NCI-H82 treated with DMSO at 0.1 percent for 48 hours (cell line): Measurements from ENCODE around the gene SIRT3.
"Not testable (repeated sequence)": the region's sequence is repeated elsewhere in the genome, so short reads cannot be mapped to it uniquely, and the experiment has no call there.

Experiments
- DNase-seq: peaks from one replicate; lab custom pipeline; 2025; ENCODE audit not compliant: unreplicated experiment; lab: John Stamatoyannopoulos, UW

Gene SIRT3

DNA sequence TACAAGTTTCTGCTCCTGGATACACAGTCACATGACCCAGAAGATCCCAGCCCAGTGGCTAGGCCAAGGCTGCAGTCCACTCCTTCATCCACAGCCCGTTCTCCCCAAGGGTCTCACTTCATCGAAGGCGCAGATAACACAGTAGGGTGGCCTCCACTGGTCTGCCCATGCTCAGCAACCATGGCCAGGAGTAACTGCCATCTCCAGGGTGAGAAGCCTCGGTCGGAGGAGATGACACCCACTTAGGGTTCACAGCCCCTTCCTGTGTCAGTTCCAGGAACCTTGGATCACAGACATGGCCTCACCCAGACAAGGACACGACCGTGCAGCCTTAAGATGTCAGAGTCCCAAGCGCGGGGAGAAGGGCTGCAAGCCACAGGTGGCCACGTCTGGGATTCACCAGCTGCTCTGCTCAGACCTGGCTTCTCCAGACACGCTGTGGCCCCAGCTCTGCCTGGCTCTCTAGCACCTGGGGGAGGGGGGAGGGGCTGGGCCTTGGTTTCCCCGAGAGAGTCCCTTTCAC, 31.5 kb downstream of the SIRT3 start:
- DNase-seq = no peak

DNA sequence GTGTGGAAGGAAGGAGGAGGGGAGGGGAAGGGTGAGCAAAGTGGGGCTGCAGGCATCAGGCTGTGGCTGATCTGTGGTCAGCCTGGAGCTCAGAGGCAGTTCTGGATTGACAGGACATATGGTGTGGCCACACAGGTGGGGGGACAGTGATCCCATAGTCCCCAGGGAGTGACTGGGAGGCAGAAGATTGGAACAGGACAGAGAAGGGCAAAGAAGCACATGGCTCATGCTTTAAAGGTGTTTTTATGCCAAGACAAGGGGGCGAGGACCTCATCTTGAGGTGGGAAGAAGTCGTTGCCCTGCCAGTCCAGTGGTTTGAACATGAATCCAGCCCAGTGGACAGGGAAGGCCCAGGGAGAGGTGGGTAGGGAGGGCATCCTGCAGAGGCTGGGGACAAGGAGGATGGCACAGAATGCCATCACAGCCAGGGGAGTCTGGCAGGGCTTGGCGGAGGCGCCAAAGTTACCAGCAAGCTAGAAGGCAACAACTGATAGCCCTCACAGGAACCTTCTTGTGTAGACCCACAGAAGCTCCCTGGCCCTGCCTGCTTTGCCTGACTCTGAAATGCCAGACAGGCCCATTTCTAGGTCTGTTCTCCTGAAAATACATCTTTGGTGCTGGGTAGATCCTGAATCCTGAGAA, 32.1 kb downstream of the SIRT3 start:
- DNase-seq = no peak

DNA sequence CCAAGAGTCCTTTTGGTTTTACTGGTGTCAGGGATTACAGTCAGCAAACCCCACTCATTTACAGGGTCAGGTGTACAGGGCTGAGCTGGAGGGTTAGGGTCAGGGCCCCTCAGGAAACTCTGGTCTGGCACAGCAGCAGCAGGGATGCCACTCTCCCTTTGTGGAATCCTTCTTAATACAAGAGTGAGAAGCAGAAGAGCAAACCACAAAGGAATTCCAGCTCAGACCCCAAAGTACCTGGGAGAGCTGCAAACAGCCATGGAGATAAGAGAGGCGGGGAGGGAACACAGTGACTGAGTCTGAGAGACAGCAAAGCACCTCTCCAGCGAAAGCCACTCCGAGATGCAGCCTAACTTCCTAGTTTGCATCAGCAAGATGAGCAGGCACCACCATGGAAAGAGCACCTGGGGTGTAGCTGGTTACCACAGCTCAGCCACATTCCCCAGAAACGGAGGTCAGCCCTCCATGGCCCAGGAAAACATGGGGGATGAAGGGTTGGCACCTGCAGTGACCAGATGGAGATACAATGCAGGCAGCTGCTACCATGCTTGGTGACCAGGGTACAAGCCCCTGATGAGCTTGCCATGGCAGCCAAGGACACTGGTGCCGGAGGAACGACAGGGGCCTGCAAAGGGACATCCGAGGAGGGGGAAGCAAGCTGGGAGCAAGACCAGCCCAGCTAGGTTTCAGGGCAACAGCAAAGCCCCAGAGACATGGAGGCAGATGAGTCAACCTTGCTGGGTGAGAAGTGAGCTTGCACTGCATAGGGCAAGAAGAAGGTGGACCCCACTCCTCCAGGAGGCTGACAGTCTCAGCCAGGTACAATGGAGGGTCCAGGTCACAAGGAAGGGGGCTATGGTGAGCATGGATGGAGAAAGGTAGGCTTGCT, 32.8 kb downstream of the SIRT3 start:
- DNase-seq = no peak

DNA sequence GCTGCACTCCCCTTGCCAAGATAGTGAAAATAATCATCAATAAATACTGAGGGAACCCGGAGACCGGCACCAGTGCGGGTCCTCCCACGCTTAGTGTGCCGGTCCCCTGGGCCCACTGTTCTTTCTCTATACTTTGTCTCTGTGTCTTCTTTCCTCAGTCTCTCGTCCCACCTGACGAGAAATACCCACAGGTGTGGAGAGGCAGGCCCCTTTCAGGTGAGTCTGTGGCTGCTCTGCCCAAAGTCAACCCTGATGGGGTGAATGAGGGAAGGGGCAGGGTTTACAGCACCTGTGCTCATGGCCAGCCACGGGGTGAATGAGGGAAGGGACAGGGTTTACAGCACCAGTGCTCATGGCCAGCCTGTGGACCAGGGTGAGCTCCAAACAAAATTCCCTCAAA, 33.7 kb downstream of the SIRT3 start:
- no peak for DNase-seq

DNA sequence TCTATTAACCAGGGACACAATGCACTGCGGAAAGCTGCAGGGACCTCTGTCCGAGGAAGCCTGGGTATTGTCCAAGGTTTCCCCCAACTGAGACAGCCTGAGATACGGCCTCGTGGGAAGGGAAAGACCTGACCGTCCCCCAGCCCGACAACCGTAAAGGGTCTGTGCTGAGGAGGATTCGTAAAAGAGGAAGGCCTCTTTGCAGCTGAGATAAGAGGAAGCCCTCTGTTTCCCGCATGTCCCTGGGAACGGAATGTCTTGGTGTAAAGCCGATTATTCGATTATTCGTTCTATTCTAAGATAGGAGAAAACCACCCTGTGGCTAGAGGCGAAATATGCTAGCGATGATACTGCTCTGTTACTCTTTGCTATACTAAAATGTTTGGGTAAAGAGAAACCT, 34.2 kb downstream of the SIRT3 start:
- DNase-seq = no peak

DNA sequence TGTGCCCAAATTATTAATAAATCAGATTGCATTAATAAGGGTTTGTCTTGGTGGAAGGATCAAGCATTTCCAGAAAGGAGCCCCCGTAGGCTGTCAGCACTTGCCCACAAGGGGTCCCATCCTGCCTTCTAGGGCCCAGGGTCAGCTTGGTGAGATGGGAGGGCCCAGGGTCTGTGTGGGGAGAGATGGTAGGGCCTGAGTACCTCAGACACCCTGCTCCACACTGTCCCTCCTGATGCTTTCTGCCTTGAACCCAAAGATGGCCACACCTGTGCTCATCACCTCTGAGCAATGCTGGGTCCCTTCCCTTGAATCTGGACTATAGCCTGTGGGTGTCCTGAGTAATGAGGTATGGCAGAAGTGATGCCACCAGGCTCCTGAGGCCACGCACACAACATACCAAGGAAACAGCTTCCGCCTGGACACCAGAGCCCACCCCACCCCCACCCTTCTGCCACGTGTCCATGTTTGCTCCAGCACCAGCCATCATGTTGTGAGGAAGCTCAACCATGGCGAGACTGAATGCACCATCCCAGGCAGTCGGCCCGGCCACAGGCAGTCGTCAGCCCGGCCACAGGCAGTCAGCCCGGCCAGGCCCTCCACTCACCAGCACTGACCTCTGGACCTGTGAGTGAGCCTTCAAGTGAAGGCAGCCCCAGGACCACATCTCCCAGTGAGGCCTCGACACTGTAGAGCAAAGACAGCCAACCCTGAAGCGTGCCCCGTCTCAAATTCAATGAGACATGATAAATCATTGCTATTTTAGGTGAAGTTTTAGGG, 35.7 kb downstream of the SIRT3 start:
- no peak for DNase-seq

DNA sequence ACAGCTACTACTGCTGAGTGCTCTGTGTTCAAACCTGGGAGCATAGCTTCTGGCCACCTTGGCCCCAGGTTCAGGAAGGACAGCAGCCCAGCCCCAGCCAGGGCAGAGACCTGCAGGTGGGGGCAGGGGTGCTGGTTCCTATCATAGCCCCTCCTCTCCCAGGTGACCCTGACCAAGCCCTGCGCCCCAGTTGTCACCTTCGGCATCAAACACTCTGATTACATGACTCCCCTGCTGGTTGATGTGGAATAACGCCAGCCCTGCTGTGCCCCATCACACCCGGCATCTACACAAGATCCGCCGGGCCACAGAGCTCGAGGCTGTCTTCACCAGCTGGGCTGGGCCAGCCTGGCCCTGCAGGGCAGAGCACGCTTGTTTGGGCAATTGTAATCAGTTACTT, 36.4 kb downstream of the SIRT3 start:
- DNase-seq = no peak

DNA sequence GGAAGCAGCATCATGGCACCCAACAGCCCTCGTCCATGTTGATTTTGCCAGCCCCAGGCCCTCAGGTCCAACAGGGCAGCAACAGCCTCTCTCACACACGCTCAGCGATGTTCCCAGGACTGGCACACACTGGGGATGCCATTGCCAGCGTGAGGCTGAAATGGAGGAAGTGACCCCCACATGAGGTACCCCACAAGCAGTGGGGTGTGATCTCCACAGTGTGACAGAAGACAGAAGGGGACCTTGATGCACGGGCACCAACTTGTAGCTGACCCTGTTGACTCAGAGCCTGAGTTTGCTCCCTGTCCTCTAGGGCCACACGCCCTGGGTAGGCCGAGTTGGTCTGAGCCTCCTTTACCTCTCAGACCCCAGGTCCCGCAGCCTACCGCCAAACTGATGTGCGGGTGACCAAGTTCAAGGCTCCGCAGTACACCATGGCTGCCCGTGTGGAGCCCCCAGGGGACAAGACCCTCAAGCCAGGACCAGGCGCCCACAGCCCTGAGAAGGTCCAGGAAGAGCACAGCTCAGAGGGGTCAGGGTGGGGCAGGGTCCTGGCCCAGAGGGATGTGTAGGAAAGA, 37.0 kb downstream of the SIRT3 start:
- DNase-seq = no peak

DNA sequence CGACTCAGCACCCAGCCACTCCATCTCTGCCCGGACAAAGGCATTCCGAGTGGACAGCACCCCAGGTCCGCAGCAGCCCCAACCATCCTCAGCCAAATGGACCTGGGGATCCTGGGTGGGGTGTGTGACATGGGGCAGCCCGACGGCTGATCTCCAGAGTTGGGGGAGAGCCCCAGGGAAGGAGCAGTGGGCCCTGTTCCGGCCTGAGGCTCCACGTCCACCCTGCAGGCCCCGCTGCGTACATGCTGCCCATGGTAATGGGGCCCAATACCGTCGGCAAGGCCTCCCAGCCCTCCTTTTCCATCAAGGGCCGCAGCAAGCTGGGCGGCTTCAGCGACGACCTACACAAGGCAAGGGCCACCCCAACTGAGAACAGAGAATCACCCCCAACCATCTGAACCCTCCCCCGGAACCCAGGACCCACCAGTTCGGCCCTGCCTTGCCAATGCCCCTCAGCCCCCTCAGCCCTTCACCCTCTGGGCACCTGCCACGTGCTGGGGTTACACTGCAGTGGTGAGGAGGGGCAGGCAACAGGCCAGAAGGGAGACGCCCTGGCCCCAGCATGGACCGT, 37.8 kb downstream of the SIRT3 start:
- no peak for DNase-seq

DNA sequence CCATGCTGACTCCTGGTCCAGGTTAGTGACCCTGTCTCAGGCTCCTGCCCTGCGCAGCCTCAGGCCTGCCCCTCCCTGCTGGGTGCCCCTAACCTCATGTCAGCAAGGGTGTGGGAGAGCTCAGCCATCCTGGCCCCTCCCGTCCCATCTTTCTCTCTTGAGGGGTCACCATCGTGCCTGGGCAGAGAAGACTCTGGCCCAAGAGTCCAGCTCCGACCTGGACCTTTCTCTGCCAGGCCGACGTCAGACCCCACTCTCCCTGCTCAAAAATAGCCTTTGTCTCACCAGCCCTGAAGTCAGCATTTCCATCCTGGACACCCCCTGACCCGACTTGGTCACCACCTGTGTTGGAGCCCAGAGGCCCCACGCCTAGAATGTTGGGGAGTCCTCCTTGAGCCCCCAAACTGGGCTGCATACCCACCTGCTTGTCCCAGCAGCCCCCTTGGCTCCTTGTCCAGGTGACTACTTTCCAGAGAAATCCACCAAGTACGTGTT, 38.4 kb downstream of the SIRT3 start:
- DNase-seq = no peak

DNA sequence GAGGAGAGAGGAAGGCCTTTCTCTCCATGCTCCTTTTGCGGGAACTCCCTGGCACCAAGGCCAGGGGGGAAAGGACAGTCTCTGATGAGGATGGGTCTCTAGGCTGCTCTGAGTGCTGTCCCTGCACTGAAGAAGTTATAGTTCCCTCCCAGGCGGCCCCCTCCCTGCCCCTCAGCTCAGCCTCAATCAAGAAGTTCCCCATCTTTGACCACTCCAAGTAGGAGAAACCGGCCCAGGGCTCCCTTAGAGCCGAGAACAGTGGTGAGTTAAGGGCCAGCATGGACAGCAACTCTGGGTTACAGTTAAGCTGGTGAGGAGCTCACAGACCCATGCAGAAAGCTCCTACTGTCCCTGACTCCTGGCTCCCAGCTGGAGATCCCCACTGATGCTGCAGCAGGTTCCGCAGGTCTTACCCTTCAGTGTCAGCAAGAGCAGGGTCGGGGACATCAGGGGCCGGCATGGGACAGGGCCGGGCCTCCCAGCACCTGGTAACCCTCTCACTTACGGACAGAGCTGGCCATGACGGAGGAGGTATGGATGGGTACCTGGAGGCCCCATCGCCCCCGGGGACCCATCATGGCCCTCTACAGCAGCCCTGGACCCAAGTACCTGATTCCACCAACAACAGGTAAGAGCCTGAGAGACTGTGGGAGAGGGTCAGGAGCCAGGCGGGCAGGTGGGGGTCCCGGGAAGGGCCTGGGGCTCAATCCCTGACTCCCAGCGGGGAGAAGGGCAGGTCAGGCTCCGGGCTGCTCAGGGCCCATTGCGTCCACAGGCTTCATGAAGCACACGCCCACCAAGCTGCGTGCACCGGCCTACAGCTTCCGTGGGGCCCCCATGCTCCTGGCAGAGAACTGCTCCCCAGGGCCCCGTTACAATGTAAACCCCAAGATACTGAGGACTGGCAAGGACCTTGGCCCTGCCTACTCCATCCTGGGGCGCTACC, 39.1 kb downstream of the SIRT3 start:
- no peak for DNase-seq

DNA sequence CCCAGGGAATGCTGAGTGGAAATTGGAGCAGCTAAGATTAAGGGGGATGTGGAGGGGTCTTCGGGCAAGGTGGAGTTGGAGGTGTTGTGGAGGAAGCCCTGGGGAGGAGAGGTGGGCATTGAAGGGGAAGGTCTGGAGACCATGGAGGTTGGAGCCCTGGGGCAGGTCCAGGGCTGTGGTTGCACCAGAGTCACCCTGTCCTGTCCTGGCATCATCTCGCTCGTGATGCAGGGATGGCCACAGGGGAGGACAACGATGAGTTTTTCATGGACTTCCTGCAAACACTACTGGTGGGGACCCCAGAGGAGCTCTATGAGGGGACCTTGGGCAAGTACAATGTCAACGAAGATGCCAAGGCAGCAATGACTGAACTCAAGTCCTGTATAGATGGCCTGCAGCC, 42.7 kb downstream of the SIRT3 start:
- DNase-seq = not testable (repeated sequence)

DNA sequence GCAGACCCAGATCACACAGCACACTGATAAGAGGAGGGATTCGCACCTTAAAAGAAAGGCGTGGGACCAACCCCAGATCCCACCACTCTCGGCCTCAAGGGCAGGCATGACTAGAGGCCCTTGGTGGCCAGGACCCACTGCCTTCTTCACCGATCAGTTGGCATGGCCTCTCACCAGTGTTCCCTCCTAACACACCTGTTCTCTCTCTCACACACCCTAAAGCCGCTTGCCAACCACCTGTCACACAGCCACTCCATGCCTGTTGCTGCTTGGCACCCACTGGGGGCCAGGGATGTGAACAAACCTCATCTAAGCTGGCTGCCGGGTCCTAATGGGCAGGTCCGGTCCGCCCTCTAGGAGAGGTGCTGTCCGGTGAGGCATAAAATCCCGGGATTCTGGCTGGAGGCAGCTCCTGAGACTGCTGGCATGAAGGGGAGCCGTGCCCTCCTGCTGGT, 43.4 kb downstream of the SIRT3 start, which contains the start of gene SCGB1C1:
Gene SCGB1C1 (plus strand): TSS at position 405 of the 455 bp plus-strand sequence. CDS start 22 bp downstream, at position 427.
- not testable (repeated sequence) for DNase-seq

DNA sequence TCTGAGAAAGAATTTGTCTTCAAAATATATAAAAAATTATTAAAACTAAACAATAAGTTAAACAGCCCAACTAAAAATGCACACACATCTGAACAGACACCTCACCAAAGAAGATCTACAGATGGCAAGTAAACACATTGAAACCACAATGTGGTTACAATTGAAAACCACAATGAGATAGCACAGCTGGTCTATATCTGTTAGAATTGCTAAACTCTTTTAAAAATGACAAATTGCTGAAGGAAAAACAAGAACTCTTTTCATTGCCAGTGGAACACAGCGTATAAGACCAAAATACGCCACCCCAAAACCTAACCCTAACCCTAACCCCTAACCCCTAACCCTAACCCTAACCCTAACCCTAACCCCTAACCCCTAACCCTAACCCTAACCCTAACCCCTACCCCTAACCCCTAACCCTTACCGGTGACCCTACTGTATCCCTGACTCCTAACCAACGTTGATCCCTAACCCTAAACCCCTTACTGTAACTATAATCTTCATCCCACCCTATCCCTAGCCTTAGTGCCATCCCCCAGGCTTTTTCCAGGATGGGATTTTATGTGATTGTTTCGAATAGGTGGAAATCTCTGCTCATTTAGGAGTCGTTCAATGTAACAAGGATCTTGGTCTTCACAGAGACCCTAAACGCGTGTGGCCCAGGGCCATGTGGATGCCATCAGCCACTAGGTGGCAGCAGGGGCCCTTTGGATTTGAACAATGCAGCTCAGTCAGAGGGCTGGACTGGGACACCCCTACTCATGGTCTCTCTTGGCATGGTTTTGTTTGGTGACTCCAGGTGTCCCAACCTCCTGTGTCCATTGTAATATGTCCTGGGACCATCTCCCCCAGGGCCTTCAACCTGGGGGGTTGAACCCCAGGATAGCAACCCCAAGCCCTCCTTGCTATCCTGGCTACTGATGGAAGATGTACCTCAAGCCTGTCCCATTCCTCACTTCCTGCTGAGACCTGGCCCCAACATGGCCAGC, 44.4 kb downstream of the SIRT3 start:
- DNase-seq = not testable (repeated sequence)

DNA sequence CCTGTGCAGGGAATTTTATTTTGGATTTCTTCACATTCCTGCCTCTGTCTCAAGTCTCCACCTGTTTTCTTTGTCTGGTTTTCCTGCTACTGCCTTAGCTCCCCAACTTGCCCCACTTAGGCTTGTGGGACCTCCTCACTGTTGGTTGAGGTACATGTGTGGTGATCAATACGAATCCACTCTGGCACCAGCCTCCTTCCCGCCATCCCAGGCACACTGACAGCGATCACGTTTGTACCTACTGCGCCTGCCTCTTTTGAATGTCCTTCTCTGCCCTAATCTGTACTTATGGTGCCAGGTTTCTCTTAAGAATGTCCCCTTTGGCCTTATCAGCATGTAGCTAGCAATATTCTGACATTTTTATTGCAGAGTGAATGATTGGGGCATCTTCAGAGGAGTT, 45.6 kb downstream of the SIRT3 start:
- not testable (repeated sequence) for DNase-seq

DNA sequence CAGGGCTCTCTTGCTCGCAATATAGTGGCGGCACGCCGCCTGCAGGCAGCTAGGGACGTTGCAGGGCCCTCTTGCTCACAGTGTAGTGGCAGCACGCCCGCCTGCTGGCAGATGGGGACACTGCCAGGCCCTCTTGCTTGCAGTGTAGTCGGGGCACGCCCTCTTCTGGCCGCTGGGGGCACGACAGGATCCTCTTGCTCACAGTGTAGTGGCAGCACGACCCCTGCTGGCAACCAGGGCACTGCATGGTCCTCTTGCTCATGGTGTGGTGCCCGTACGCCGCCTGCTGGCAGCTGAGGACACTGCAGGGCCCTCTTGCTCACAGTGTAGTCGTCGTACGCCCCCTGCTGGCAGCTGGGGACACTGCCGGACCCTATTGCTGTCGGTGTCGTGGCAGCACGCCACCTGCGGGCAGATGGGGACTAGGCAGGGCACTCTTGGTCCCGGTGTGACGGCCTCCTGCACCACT, 46.3 kb downstream of the SIRT3 start:
- not testable (repeated sequence) for DNase-seq

DNA sequence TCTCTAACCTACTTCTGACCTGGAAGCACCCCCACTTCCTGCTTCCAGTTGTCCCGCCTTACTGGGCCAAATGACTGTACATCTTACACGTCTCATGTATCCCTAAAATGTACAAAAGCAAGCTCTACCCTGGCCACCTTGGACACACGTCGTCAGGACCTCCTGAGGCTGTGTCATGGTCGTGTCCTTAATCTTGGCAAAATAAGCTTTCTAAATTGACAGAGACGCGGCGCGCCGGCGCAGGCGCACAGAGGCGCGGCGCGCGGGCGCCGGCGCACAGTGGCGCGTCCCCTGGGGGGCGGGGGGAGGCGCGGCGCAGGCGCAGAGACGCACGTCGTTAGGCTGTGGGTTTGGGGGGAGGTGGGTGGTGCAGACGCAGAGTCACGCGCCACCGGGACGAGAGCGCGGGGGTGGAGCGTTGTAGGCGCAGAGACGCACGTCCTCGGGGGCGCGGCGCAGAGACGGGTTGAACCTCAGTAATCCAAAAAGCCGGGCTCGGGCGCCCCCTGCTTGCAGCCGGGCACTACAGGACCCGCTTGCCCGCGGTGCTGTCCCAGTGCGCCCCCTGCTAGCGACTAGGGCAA, 46.9 kb downstream of the SIRT3 start:
- DNase-seq = not testable (repeated sequence)
